Natural killer cell (primary cell): ENCODE results near the gene DNAI2. TPM values are rescaled to one million over a fixed set of nuclear protein-coding genes. Genes with fewer than 3 reads are reported as not detected.

Experiments
- ATAC-seq, 3 donors: fragments of 150-1000 bp in 2 of 3; fragments of 200-7000 bp in 1 of 3; cut with Tn5 transposase; 1 replicate in 1 of 3; 2 replicates in 2 of 3; pipeline ENCODE4 v1.10.0; 2021; ENCODE audit warnings: mild to moderate bottlenecking in 2 of 3, moderate library complexity in 2 of 3
- DNase-seq, 2 donors: peaks; one replicate each; pipeline versions ENCODE4 v3.0.0 to v3.0.0-alpha.2; 2013 to 2021; ENCODE audit warnings: mixed read lengths in 1 of 2
- H3K27ac ChIP-seq: one replicate; pipeline ENCODE4 v1.5.1; 2013; ENCODE audit warnings: mild to moderate bottlenecking, low read length
- H3K27me3 ChIP-seq: one replicate; pipeline ENCODE4 v1.6.1; 2013; ENCODE audit warnings: low read length; ENCODE audit not compliant: control insufficient read depth, insufficient read depth
- H3K36me3 ChIP-seq: one replicate; pipeline ENCODE4 v1.6.1; 2013; ENCODE audit warnings: low read length; ENCODE audit not compliant: control insufficient read depth, insufficient read depth
- H3K4me1 ChIP-seq: one replicate; pipeline ENCODE4 v1.6.1; 2013; ENCODE audit warnings: low read length; ENCODE audit not compliant: control insufficient read depth, insufficient read depth
- H3K4me3 ChIP-seq: one replicate; pipeline ENCODE4 v1.5.1; 2013; ENCODE audit warnings: low read length
- H3K9me3 ChIP-seq: one replicate; pipeline ENCODE4 v1.6.1; 2013; ENCODE audit warnings: low read length; ENCODE audit not compliant: control insufficient read depth, insufficient read depth
- H3K27ac Mint-ChIP-seq, 2 donors: one replicate each; pipeline ENCODE4 v1.8.0; 2022; ENCODE audit warnings: mild to moderate bottlenecking in 2 of 2, mixed read lengths in 2 of 2, moderate library complexity in 1 of 2
- H3K27me3 Mint-ChIP-seq, 2 donors: one replicate each; pipeline ENCODE4 v1.8.0; 2022; ENCODE audit warnings: low read depth in 2 of 2, mixed read lengths in 2 of 2
- H3K36me3 Mint-ChIP-seq: one replicate; pipeline ENCODE4 v1.8.0; 2022; ENCODE audit warnings: mixed read lengths
- H3K4me1 Mint-ChIP-seq, 2 donors: one replicate each; pipeline ENCODE4 v1.8.0; 2022; ENCODE audit warnings: mixed read lengths in 2 of 2
- H3K4me3 Mint-ChIP-seq: one replicate; pipeline ENCODE4 v1.8.0; 2022; ENCODE audit warnings: mild to moderate bottlenecking, moderate library complexity, mixed read lengths
- H3K9me3 Mint-ChIP-seq, 2 donors: one replicate each; pipeline ENCODE4 v1.8.0; 2022; ENCODE audit warnings: mixed read lengths in 2 of 2
- WGBS: methylation state at CpG from one replicate; pipeline ENCODE4 v1.1.7; 2013; ENCODE audit warnings: missing lambda C conversion rate; ENCODE audit not compliant: insufficient coverage; 5-methylcytosine and 5-hydroxymethylcytosine counted together
- intact Hi-C: fragments of 100-400 bp; cut with micrococcal nuclease; formaldehyde crosslinking; loops from one replicate; pipeline ENCODE4 v1.14.2; 2022
- total RNA-seq, 4 donors: library from RNA; stranded (reverse); fragments of 120-200 nt in 1 of 4; gene quantifications; one replicate each; pipeline versions ENCODE4 v1.2.3 to v1.2.4, GENCODE V29; 2013 to 2022
- TF ChIP-seq, protein P1 (sequence below): fragments of 200-600 bp; IDR thresholded peaks from one replicate; pipeline ENCODE4 v1.8.0; 2022; ENCODE audit warnings: antibody characterized with exemption

DNAI2 gene
- total RNA-seq, 3 donors from 2014 or later (not counting 1 experiment from before 2014, with no cell fraction given), result 0.35 to 1.8 (median 1.2) TPM

DNA sequence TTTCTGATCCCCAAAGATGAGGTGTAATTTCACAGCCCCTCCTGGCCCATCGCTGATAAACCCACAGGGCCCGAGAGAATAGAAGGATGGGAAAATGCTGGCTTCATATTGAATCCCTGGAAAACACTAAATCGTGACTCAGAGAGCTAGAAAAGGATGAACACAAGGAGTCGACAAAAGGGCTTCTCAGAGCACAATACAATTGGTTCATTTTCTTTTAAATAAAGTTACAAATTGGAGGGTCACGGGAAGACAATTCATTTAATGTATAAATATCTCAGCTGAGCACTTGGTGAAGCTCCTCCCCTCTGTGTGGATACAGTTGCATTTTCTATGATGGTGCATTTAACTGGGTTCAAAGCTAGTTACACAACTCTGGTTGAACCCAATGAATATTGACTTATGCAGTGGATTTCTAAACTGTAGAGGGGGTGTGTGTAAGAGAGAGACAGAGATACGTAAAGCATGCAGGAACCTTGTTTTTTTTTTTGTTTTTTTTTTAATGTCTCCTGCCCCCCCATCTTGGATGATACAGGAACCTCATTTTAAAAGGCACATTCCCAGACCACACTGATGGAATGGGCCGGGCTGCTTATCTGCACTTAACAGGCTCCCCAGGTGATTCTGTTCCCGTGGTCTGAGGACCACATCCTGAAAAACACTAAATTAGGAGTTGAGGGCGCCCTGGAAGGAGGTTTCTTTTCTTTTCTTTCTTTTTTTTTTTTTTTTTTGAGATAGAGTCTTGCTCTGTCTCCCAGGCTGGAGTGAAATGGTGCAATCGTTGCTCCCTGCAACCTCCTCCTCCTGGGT is 46.6 kb upstream of the DNAI2 start:
- Histone ChIP-seq H3K27ac (no peak overlapping the region), H3K27me3 (no peaks in the 10 kb centered on the region), H3K4me1 (no peaks in the 10 kb centered on the region), H3K4me3 (no peak overlapping the region), H3K36me3 (peaks cover 2% of the 10 kb centered on the region), H3K9me3 (no peaks in the 10 kb centered on the region)
- Mint-ChIP-seq H3K36me3 (no peaks in the 10 kb centered on the region), H3K27ac (no peak overlapping the region), H3K9me3 (no peaks in the 10 kb centered on the region), H3K4me1 (peaks cover 0 to 14% of the 10 kb centered on the region in 2 donors), H3K4me3 (no peak overlapping the region), H3K27me3 (peaks cover 0 to 3% of the 10 kb centered on the region in 2 donors)
- TF ChIP-seq, protein P1, sequence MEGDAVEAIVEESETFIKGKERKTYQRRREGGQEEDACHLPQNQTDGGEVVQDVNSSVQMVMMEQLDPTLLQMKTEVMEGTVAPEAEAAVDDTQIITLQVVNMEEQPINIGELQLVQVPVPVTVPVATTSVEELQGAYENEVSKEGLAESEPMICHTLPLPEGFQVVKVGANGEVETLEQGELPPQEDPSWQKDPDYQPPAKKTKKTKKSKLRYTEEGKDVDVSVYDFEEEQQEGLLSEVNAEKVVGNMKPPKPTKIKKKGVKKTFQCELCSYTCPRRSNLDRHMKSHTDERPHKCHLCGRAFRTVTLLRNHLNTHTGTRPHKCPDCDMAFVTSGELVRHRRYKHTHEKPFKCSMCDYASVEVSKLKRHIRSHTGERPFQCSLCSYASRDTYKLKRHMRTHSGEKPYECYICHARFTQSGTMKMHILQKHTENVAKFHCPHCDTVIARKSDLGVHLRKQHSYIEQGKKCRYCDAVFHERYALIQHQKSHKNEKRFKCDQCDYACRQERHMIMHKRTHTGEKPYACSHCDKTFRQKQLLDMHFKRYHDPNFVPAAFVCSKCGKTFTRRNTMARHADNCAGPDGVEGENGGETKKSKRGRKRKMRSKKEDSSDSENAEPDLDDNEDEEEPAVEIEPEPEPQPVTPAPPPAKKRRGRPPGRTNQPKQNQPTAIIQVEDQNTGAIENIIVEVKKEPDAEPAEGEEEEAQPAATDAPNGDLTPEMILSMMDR, result no peak
- no peak for ATAC-seq
- 81% methylated on average over 9 of the region's 10 CpGs for WGBS
- DNase-seq, result no peak
- intact Hi-C loops, result no loop called here

DNA sequence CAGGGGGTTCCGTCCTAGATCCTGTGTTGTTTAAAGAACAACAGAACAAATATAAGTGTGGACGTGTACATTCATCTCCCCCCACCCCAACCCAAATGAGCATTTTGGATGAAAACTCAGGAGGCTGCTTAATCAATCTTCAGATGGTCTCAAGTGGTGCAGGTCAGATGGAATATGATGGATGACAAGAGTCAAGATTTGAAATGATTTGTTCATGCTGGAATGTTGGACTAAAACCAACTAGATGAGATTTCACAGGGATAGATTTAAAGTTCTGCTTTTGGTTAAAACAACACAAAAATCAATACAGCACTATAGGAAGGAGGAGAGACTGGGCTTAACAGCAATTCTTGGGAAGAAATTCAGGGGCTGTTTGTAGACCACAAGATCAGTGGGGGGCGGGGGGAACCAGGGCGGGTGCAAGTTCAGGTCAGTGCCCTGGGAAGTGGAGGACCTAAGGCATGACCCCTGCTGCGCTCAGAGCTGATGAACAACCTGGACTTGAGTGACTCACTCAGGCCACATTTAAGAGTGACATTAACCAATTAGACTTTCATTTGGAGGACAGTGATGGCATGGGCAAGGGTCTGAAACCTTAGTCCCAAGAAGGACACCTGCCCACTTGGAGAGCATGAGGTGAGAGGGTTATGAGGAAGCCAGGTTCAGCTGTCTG is 45.6 kb upstream of the DNAI2 start:
- Mint-ChIP-seq H3K4me3 (no peak overlapping the region), H3K36me3 (no peaks in the 10 kb centered on the region), H3K9me3 (no peaks in the 10 kb centered on the region), H3K27me3 (peaks cover 0 to 3% of the 10 kb centered on the region in 2 donors), H3K4me1 (peaks cover 0 to 14% of the 10 kb centered on the region in 2 donors), H3K27ac (no peak overlapping the region)
- TF ChIP-seq, protein P1, result no peak
- Histone ChIP-seq H3K9me3 (no peaks in the 10 kb centered on the region), H3K27me3 (no peaks in the 10 kb centered on the region), H3K27ac (no peak overlapping the region), H3K4me3 (no peak overlapping the region), H3K4me1 (no peaks in the 10 kb centered on the region), H3K36me3 (peaks cover 2% of the 10 kb centered on the region)
- 95% methylated on average over 4 of the region's 5 CpGs for WGBS
- ATAC-seq (no peak), DNase-seq (no peak)
- intact Hi-C loops, result no loop called here

DNA sequence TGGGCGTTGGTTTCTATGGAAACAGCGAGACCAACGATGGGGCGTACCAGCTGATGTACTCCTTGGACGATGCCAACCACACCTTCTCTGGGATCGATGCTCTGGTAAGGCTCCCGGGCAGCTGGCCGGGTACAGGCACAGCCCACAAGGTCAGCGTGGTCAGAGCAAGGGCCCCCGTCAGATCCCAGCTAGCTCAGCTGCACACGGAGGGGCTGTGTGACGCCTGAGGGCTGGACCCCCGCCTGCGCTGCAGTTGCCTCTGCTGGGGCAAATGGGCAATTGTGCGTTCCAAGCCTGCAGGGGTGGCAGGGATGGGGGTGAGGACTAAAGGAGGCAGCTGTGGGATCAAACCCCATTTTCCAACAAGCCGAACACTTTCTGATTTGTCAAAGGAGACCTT is 43.1 kb upstream of the DNAI2 start:
- Mint-ChIP-seq H3K4me3 (no peak overlapping the region), H3K4me1 (peaks cover 0 to 5% of the 10 kb centered on the region in 2 donors), H3K27ac (no peak overlapping the region), H3K9me3 (no peaks in the 10 kb centered on the region), H3K36me3 (no peaks in the 10 kb centered on the region), H3K27me3 (no peaks in the 10 kb centered on the region)
- Histone ChIP-seq H3K27ac (no peak overlapping the region), H3K36me3 (no peaks in the 10 kb centered on the region), H3K9me3 (no peaks in the 10 kb centered on the region), H3K27me3 (no peaks in the 10 kb centered on the region), H3K4me1 (peaks cover 6% of the 10 kb centered on the region), H3K4me3 (no peak overlapping the region)
- 94% methylated on average over 15 of the region's 16 CpGs for WGBS
- intact Hi-C loops, result no loop called here
- TF ChIP-seq, protein P1, result no peak
- no peak for DNase-seq
- no peak for ATAC-seq
